GM18868 (cell line): ENCODE data around the gene CD320.

Source experiments
- ATAC-seq: cut with Tn5 transposase; IDR thresholded peaks from one replicate; pipeline ENCODE4 v1.9.1; 2021; ENCODE audit warnings: mild to moderate bottlenecking, moderate library complexity; ENCODE audit not compliant: unreplicated experiment

The CD320 gene

GRCh38 chr19:8255426-8256125 lies 52.6 kb downstream of the CD320 start:
- ATAC-seq = no peak

GRCh38 chr19:8254286-8255001 lies 53.7 kb downstream of the CD320 start:
- ATAC-seq = no peak

- ATAC-seq = no peak
Observed at GRCh38 chr19:8253678-8254077, 54.5 kb downstream of the CD320 start.

- ATAC-seq = no peak
Observed at GRCh38 chr19:8252922-8253589, 55.1 kb downstream of the CD320 start.
